Type B pancreatic cell (in vitro differentiated cells): ENCODE data around the gene GPRC5B. TPM values are rescaled to one million over a fixed set of nuclear protein-coding genes. Genes with fewer than 3 reads are reported as not detected.

Experiments used
- DNase-seq: peaks from one replicate; pipeline ENCODE4 v3.0.0; 2021; ENCODE audit warnings: mixed read lengths; ENCODE audit not compliant: unreplicated experiment; ENCODE audit errors: extremely low spot score
- H3K27ac Mint-ChIP-seq: 2 replicates; pipeline ENCODE4 v1.8.0; 2021; ENCODE audit warnings: mild to moderate bottlenecking, mixed read lengths
- H3K27me3 Mint-ChIP-seq: 2 replicates; pipeline ENCODE4 v1.8.0; 2021; ENCODE audit warnings: mixed read lengths
- H3K36me3 Mint-ChIP-seq: 2 replicates; pipeline ENCODE4 v1.8.0; 2021; ENCODE audit warnings: mixed read lengths
- H3K4me1 Mint-ChIP-seq: one replicate; pipeline ENCODE4 v1.8.0; 2021; ENCODE audit warnings: mixed read lengths; ENCODE audit not compliant: unreplicated experiment
- H3K4me3 Mint-ChIP-seq: 2 replicates; pipeline ENCODE4 v1.8.0; 2021; ENCODE audit warnings: mild to moderate bottlenecking, mixed read lengths
- H3K9me3 Mint-ChIP-seq: 2 replicates; pipeline ENCODE4 v1.8.0; 2021; ENCODE audit warnings: mixed read lengths
- total RNA-seq: library from RNA; stranded (reverse); gene quantifications from 2 replicates; pipeline ENCODE4 v1.2.1, GENCODE V29; 2021; ENCODE audit warnings: low replicate concordance
- TF ChIP-seq, protein P1 (sequence below): fragments of 200-600 bp; sonication (generic); conservative IDR thresholded peaks from 2 replicates; pipeline ENCODE4 v1.5.0; 2021; ENCODE audit warnings: antibody characterized with exemption, mild to moderate bottlenecking

Gene GPRC5B
- total RNA-seq, 1 donor from 2014 or later: 53.8 TPM

DNA sequence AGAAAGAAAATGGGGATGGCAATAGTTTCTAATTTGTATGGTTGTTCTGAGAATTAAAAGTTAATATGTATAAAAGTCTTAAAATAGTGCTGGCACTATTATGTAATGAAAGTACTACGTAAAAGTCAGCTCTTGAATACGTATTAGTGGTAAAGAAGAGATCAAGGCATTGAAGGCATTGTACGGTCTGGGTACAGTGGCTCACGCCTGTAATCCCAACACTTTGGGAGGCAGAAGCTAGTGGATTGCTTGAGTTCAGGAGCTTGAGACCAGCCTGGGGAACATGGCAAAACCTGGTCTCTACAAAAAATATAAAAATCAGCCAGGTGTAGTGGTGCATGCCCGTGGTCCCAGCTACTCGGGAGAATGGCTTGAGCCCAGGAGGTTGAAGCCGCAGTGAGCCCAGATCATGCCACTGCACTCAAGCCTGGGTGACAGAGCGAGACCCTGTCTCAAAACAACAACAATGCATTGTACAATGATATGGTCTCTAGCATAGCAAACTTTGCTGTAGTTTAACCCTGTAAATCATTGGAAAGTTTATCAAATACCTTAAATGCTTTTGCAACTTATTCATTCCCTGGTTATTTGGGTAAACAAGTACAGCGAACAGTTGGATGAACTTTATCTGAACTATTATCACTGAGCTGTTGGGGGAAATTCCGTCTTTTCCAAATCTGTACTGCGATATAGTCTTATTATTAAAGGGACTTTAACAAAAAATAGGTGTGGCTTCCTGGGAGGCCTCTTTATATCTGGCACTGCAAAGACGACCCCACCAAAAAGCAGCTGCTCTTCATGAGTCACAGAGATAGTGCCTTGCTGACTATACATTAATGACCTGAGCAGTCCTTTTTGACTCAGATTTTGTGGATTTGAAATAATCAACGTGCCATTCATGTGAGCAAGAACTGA is 73.6 kb downstream of the GPRC5B start:
- peak; percentile 27 for DNase-seq
- Mint-ChIP-seq H3K27me3 (no peaks in the 10 kb centered on the region), H3K27ac (peak overlapping the region; percentile 48), H3K9me3 (peaks cover 8% of the 10 kb centered on the region), H3K4me1 (peaks cover 10% of the 10 kb centered on the region), H3K4me3 (no peak overlapping the region), H3K36me3 (peaks cover 7% of the 10 kb centered on the region)
- TF ChIP-seq, protein P1, sequence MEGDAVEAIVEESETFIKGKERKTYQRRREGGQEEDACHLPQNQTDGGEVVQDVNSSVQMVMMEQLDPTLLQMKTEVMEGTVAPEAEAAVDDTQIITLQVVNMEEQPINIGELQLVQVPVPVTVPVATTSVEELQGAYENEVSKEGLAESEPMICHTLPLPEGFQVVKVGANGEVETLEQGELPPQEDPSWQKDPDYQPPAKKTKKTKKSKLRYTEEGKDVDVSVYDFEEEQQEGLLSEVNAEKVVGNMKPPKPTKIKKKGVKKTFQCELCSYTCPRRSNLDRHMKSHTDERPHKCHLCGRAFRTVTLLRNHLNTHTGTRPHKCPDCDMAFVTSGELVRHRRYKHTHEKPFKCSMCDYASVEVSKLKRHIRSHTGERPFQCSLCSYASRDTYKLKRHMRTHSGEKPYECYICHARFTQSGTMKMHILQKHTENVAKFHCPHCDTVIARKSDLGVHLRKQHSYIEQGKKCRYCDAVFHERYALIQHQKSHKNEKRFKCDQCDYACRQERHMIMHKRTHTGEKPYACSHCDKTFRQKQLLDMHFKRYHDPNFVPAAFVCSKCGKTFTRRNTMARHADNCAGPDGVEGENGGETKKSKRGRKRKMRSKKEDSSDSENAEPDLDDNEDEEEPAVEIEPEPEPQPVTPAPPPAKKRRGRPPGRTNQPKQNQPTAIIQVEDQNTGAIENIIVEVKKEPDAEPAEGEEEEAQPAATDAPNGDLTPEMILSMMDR: no peak

DNA sequence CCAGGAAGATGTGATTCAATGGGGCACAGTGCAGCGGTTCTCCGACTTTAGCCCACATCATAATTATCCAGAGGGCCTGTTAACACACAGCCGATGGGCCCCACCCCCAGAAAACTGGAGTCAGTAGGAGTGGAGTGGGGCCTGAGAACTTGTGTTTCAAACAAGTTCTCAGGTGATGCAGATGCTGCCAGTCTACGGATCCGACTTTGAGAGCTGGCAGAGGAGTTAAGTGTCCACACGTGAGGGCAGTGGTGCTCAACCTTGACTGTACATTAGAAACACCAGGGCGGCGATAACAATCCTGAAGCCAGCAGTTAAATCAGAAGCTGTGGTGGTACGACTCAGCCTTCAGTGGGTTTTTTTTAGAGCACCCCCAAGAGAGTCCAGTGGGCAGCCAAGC is 75.0 kb downstream of the GPRC5B start:
- Mint-ChIP-seq H3K27me3 (no peaks in the 10 kb centered on the region), H3K4me1 (peaks cover 17% of the 10 kb centered on the region), H3K9me3 (peaks cover 14% of the 10 kb centered on the region), H3K4me3 (no peak overlapping the region), H3K27ac (peak overlapping the region; percentile 36), H3K36me3 (peaks cover 18% of the 10 kb centered on the region)
- TF ChIP-seq, protein P1: no peak
- DNase-seq: peak; percentile 27

DNA sequence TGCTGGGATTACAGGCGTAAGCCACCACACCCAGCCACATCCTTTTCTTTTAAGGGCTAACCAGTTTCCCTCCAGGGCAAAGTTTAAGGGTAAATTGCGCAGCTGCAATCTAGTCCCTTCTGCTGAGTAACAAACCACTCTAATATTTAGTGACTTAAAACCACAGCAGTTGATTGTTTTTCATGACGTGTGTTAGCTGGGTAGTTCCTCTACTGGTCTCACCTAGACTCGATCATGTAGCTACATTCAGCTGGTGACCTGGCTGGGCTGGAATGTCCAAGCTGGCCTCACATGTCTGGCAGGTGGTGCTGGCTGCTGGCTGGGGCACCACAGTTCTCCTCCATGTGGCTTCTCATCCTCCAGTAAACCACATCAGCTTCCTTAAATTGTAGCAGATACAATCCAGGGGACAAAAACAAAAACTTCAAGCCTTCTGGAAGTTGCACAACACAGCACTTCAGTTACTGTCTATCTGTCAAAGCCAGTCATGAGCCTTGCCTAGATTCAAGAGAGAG is 75.5 kb downstream of the GPRC5B start:
- H3K27me3 Mint-ChIP-seq: no peaks in the 10 kb centered on the region
- H3K4me1 Mint-ChIP-seq: peaks cover 19% of the 10 kb centered on the region
- no peak overlapping the region for H3K4me3 Mint-ChIP-seq
- peaks cover 18% of the 10 kb centered on the region for H3K36me3 Mint-ChIP-seq
- TF ChIP-seq, protein P1: no peak
- peak overlapping the region; percentile 36 for H3K27ac Mint-ChIP-seq
- peak; percentile 47 for DNase-seq
- H3K9me3 Mint-ChIP-seq: peaks cover 14% of the 10 kb centered on the region

DNA sequence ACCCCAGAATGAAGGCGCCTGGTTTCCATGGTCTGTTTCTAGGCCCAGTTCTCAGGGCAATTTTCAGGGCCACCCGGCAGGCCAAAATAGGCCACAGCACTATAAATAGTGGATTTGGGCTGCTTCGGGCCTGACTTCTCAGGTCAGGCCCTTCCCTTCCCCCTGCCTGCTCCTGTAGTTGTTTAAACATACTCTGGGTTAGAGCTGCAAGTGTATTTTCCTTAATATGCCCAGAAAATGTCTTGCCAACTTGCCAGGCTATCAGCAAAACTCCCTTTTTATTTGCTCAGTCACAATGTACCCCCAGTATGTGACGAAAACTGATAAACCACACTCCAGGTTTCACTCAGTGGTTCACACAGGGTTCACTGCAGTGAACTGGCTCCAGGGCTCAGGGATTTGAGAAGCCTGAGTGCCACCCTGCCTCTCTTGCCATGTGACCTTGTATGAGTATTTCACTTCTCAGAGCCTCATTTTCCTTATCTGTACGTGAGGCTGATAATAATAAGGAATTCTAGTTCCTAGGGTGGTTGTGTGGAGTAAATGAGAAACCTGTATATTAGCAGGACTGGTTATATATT is 76.5 kb downstream of the GPRC5B start:
- peaks cover 15% of the 10 kb centered on the region for H3K36me3 Mint-ChIP-seq
- H3K27ac Mint-ChIP-seq: peak overlapping the region; percentile 79
- DNase-seq: peak; percentile 25
- H3K27me3 Mint-ChIP-seq: no peaks in the 10 kb centered on the region
- peaks cover 19% of the 10 kb centered on the region for H3K4me1 Mint-ChIP-seq
- peaks cover 10% of the 10 kb centered on the region for H3K9me3 Mint-ChIP-seq
- H3K4me3 Mint-ChIP-seq: peak overlapping the region; percentile 19
- TF ChIP-seq, protein P1: no peak

Other genes with a start within 250 kb of the GPRC5B start
- gene KNOP1, start 166.6 kb downstream of the GPRC5B start, total RNA-seq: 44.1 and 54.9 TPM in 2 replicates
- 11.8 and 23.0 TPM in 2 replicates for gene IQCK, start 166.6 kb downstream of the GPRC5B start, total RNA-seq
- gene GPR139, start 189.0 kb upstream of the GPRC5B start, total RNA-seq: not detected in 2 replicates